GM12878 (cell line): Measurements from ENCODE around the gene KLK2. TPM values are rescaled to one million over a fixed set of nuclear protein-coding genes. Genes with fewer than 3 reads are reported as not detected.

ENCODE experiments used
- ATAC-seq: fragments of 200-7000 bp; cut with Tn5 transposase; 3 replicates; pipeline ENCODE4 v1.9.1; 2020; ENCODE audit warnings: mild to moderate bottlenecking, moderate library complexity
- BruUV-seq: library from RNA; stranded (reverse); fragments of 400-500 nt; replicated peaks from 2 replicates; lab custom pipeline; 2021; lab: Mats Ljungman, UMichigan
- CTCF ChIA-PET: fragments of 300-600 bp; sonication (Branson Sonifier 250); formaldehyde crosslinking; extraction: SDS; loops from one replicate; lab custom pipeline; 2021; ENCODE audit warnings: inconsistent platforms; lab: Yijun Ruan, JAX
- POLR2A ChIA-PET: fragments of 350-600 bp; formaldehyde crosslinking; extraction: SDS; loops from one replicate; lab custom pipeline; 2021; ENCODE audit warnings: inconsistent platforms; lab: Charles Lee
- RAD21 ChIA-PET: fragments of 300-600 bp; sonication (Branson Sonifier 250); formaldehyde crosslinking; loops from one replicate; lab custom pipeline; 2023; ENCODE audit warnings: antibody characterized with exemption; ENCODE audit not compliant: unreplicated experiment; lab: Charles Lee
- SMC1A ChIA-PET: fragments of 300-600 bp; sonication (Branson Sonifier 250); formaldehyde crosslinking; loops from one replicate; lab custom pipeline; 2023; ENCODE audit not compliant: unreplicated experiment, uncharacterized antibody; lab: Charles Lee
- DNase-seq: peaks from one replicate; pipeline ENCODE4 v3.0.0-alpha.2; 2011; ENCODE audit warnings: low read depth, low spot score
- FAIRE-seq: peaks from 3 replicates; lab custom pipeline; 2011; peaks lifted over from hg19 to GRCh38; lab: Jason Lieb, UNC
- H2AFZ ChIP-seq: 2 replicates; pipeline ENCODE4 v1.6.0; 2011; ENCODE audit warnings: low read depth, low read length, control low read depth; ENCODE audit not compliant: control insufficient read depth
- H3K27ac ChIP-seq: 2 replicates; pipeline ENCODE4 v1.5.1; 2011; ENCODE audit warnings: control low read depth; ENCODE audit not compliant: control insufficient read depth, insufficient read depth
- H3K27me3 ChIP-seq, 2 experiments: replicated peaks in 1 of 2; 2 replicates each; pipeline versions ENCODE4 v1.6.0 to v1.6.1; 2011; ENCODE audit warnings: low read length in 1 of 2; ENCODE audit not compliant: control insufficient read depth in 2 of 2, insufficient read depth in 2 of 2
- H3K36me3 ChIP-seq, 2 experiments: 2 replicates each; pipeline ENCODE4 v1.5.1; 2011; ENCODE audit warnings: low read length in 1 of 2; ENCODE audit not compliant: control insufficient read depth in 2 of 2, insufficient read depth in 2 of 2
- H3K4me1 ChIP-seq: 2 replicates; pipeline ENCODE4 v1.6.1; 2011; ENCODE audit warnings: mild to moderate bottlenecking, low read length, moderate library complexity, mixed read lengths; ENCODE audit not compliant: control insufficient read depth, insufficient read depth
- H3K4me2 ChIP-seq: 2 replicates; pipeline ENCODE4 v1.6.0; 2011; ENCODE audit warnings: control low read depth; ENCODE audit not compliant: control insufficient read depth, insufficient read depth
- H3K4me3 ChIP-seq: fragments of 200-600 bp; sonication (generic); 2 replicates; pipeline ENCODE4 v1.5.1; 2016
- H3K79me2 ChIP-seq: 2 replicates; pipeline ENCODE4 v1.6.0; 2011; ENCODE audit warnings: low read length; ENCODE audit not compliant: control insufficient read depth, insufficient read depth
- H3K9ac ChIP-seq: 2 replicates; pipeline ENCODE4 v1.8.0; 2011; ENCODE audit warnings: low read length, control low read depth, mixed read lengths; ENCODE audit not compliant: control insufficient read depth, insufficient read depth
- H3K9me3 ChIP-seq: replicated peaks from 3 replicates; pipeline ENCODE4 v1.5.1; 2011; ENCODE audit warnings: mild to moderate bottlenecking, low read length; ENCODE audit not compliant: control insufficient read depth, insufficient read depth
- H4K20me1 ChIP-seq: 2 replicates; pipeline ENCODE4 v1.6.0; 2011; ENCODE audit not compliant: control insufficient read depth, insufficient read depth
- BHLHE40 ChIP-seq, 2 experiments: fragments of 450-650 bp in 1 of 2; IDR thresholded peaks; 2 replicates each; pipeline ENCODE4 v1.6.1; 2011 to 2017; ENCODE audit warnings: low read depth in 2 of 2, borderline replicate concordance in 1 of 2, improper control_type of control experiment in 1 of 2, low read length in 1 of 2, mild to moderate bottlenecking in 1 of 2
- BMI1 ChIP-seq: fragments of 450-650 bp; IDR thresholded peaks from 2 replicates; pipeline ENCODE4 v1.6.1; 2016; ENCODE audit warnings: mild to moderate bottlenecking, moderate library complexity, borderline replicate concordance
- CTCF ChIP-seq, 3 experiments: IDR thresholded peaks in 2 of 3; conservative IDR thresholded peaks in 1 of 3; 2 replicates each; pipeline ENCODE4 v1.5.1; 2011; ENCODE audit warnings: low read depth in 3 of 3, low read length in 3 of 3, mild to moderate bottlenecking in 3 of 3, control low read depth in 2 of 3, moderate library complexity in 2 of 3, inconsistent platforms in 1 of 3, mixed read lengths in 1 of 3; ENCODE audit not compliant: control insufficient read depth in 2 of 3, insufficient read depth in 1 of 3; ENCODE audit errors: extremely low read depth in 1 of 3
- E2F4 ChIP-seq: IDR thresholded peaks from 2 replicates; pipeline ENCODE4 v1.6.1; 2012; ENCODE audit warnings: low read depth, low read length, improper control_type of control experiment
- GATAD2B ChIP-seq: fragments of 450-650 bp; conservative IDR thresholded peaks from 2 replicates; pipeline ENCODE4 v1.6.1; 2017; ENCODE audit warnings: low read depth, mild to moderate bottlenecking, moderate library complexity
- MLLT1 ChIP-seq: fragments of 450-650 bp; IDR thresholded peaks from 2 replicates; pipeline ENCODE4 v1.6.1; 2016; ENCODE audit warnings: mild to moderate bottlenecking
- NBN ChIP-seq: fragments of 450-650 bp; IDR thresholded peaks from 2 replicates; pipeline ENCODE4 v1.6.1; 2016
- NFXL1 ChIP-seq: fragments of 450-650 bp; IDR thresholded peaks from 2 replicates; pipeline ENCODE4 v1.6.1; 2017; ENCODE audit warnings: antibody characterized with exemption, mild to moderate bottlenecking, borderline replicate concordance
- RAD21 ChIP-seq: IDR thresholded peaks from 2 replicates; pipeline ENCODE4 v1.6.1; 2011; ENCODE audit warnings: mild to moderate bottlenecking, low read depth, low read length, moderate library complexity; ENCODE audit not compliant: insufficient read depth
- SMARCA5 ChIP-seq: fragments of 450-650 bp; IDR thresholded peaks from 2 replicates; pipeline ENCODE4 v1.6.1; 2017; ENCODE audit warnings: mild to moderate bottlenecking
- SMC3 ChIP-seq: IDR thresholded peaks from 2 replicates; pipeline ENCODE4 v1.6.1; 2011; ENCODE audit warnings: low read length, improper control_type of control experiment, borderline replicate concordance
- STAT1 ChIP-seq: fragments of 450-650 bp; conservative IDR thresholded peaks from 2 replicates; pipeline ENCODE4 v1.6.1; 2014; ENCODE audit warnings: antibody characterized with exemption, mild to moderate bottlenecking
- YY1 ChIP-seq: IDR thresholded peaks from 2 replicates; pipeline ENCODE4 v1.6.1; 2011; ENCODE audit warnings: low read depth, mild to moderate bottlenecking, low read length
- WGBS: methylation state at CpG from one replicate; pipeline ENCODE4 v1.1.6; 2016; ENCODE audit warnings: low lambda C conversion rate; ENCODE audit not compliant: insufficient replicate concordance, insufficient coverage; ENCODE audit errors: missing lambda C conversion rate; 5-methylcytosine and 5-hydroxymethylcytosine counted together
- in situ Hi-C: fragments of 300-500 bp; cut with MboI; formaldehyde crosslinking; loops from 9 replicates; pipeline ENCODE4 v1.14.3; 2018; ENCODE audit warnings: mixed read lengths
- intact Hi-C: fragments of 100-400 bp; cut with micrococcal nuclease; formaldehyde crosslinking; loops from one replicate; pipeline ENCODE4 v1.14.2; 2022; ENCODE audit not compliant: unreplicated experiment
- polyA plus RNA-seq, 11 experiments: library from polyadenylated mRNA; depleted of rRNA in 4 of 11; unstranded in 6 of 11; stranded (reverse) in 5 of 11; fragments of >200 nt; fragmentation: Nextera tagmentation in 4 of 11; fragmentation: Illumina TruSeq in 1 of 11; extraction: Ambion mirVana in 4 of 11; extraction: Trizol in 1 of 11; gene quantifications; 1 replicate in 1 of 11; 2 replicates in 10 of 11; pipeline versions ENCODE4 v1.2.1 to v1.2.3, GENCODE V29; 2011 to 2016; ENCODE audit warnings: inconsistent platforms in 2 of 11, missing spikeins in 2 of 11, low read depth in 1 of 11
- total RNA-seq, 4 experiments: library from RNA; depleted of rRNA in 3 of 4; stranded (reverse); fragments of >200 nt in 3 of 4; fragmentation: Illumina TruSeq in 1 of 4; extraction: Trizol in 1 of 4; gene quantifications; 2 replicates each; pipeline versions ENCODE4 v1.2.1 to v1.2.3, GENCODE V29; 2013 to 2021

KLK2 gene
- total and polyA plus RNA-seq, 10 of the 15 experiments (the other 5 are each of a cell fraction or from before 2014, with no cell fraction given), result 0.19 to 3.1 (median 1.2) TPM

GRCh38 chr19:50921426-50922316 lies 48.4 kb downstream of the KLK2 start (continued):
- no peak for TF ChIP-seq BMI1

GRCh38 chr19:50922317-50922853 lies 49.1 kb downstream of the KLK2 start:
- ChIA-PET SMC1A (interaction anchor here (0.7 to 3.0 kb wide), 30 partner anchors 10 to 565 kb away, joined by 3 to 37 read pairs (median 6); partner anchors contain the start of gene POLD1), RAD21 (interaction anchor here (0.5 to 2.5 kb wide), 39 partner anchors 11 to 554 kb away, joined by 3 to 41 read pairs (median 5); partner anchors contain the start of genes KLK3 and KLK4), CTCF (interaction anchor here (0.6 to 4.5 kb wide), 59 partner anchors 10 to 692 kb away, joined by 3 to 42 read pairs (median 5); partner anchors contain the start of genes ACP4, KLK2, KLK3 and KLK4), POLR2A (interaction anchor here (1.2 kb wide), 1 partner anchor 122 kb away, joined by 3 read pairs; no protein-coding TSS in a partner anchor)
- Histone ChIP-seq H3K27ac (no peak overlapping the region), H4K20me1 (no peaks in the 10 kb centered on the region), H3K4me3 (no peak overlapping the region), H3K79me2 (no peaks in the 10 kb centered on the region), H2AFZ (peak overlapping the region; percentile 17; the same call in 1 of the 2 replicates), H3K27me3 (no peaks in the 10 kb centered on the region), H3K36me3 (no peaks in the 10 kb centered on the region), H3K9me3 (no peaks in the 10 kb centered on the region), H3K4me2 (no peak overlapping the region), H3K9ac (no peak overlapping the region), H3K4me1 (no peaks in the 10 kb centered on the region)
- peak; percentile 100 for ATAC-seq
- no peak for FAIRE-seq
- DNase-seq, result peak; percentile 27
- in situ Hi-C loops, result loop anchor here (10.0 kb wide), 1 partner anchor 388 kb away; no protein-coding TSS in a partner anchor
- BruUV-seq, result no TSS peak
- TF ChIP-seq GATAD2B (peak; percentile 22; the same call in 1 of the 2 replicates), MLLT1 (0 out of 2 replicates have a peak, but pooled peaks have one; percentile 34), STAT1 (no peak), RAD21 (peak; percentile 93), NBN (0 out of 2 replicates have a peak, but pooled peaks have one; percentile 41), SMC3 (peak; percentile 90), E2F4 (no peak), BHLHE40 (IDR thresholded peaks at IDR 0.05; ENCODE audit: borderline replicate concordance in 1 of 2, low read depth in 2 of 2, low read length in 1 of 2) (peak in 1 of 2 experiments; percentile 18; a peak in 1 of 4 replicates), CTCF (IDR thresholded peaks at IDR 0.05 in 2 of 3, conservative IDR thresholded peaks at IDR 0.05 in 1 of 3; ENCODE audit: control insufficient read depth in 2 of 3, extremely low read depth in 1 of 3, insufficient read depth in 1 of 3, low read depth in 3 of 3, low read length in 3 of 3) (peak; percentile 82 to 95 (median 85); a peak in 5 of 6 replicates), YY1 (peak; percentile 49; the same call in 1 of the 2 replicates), SMARCA5 (0 out of 2 replicates have a peak, but pooled peaks have one; percentile 27), NFXL1 (no peak)
- WGBS, result 28% methylated on average over 21 of the region's 21 CpGs
- intact Hi-C loops, result loop anchor here (1.0 to 2.0 kb wide), 4 partner anchors 84 to 385 kb away; no protein-coding TSS in a partner anchor
